ENCODE measurements around the gene TASOR. TPM values are rescaled to one million over a fixed set of nuclear protein-coding genes. Genes with fewer than 3 reads are reported as not detected.
"Not testable (repeated sequence)": the region's sequence is repeated elsewhere in the genome, so short reads cannot be mapped to it uniquely, and the experiment has no call there.

TASOR gene
- 10 to 100 TPM; 37.1 to 47.0 (median 41.0) TPM for polyA plus RNA-seq (ENCODE audit: low read depth in 6 of 6)

- Mint-ChIP-seq H3K36me3 (no peaks in the 10 kb centered on the region), H3K27ac (peak within 1 kb of the TSS; percentile 89 to 99 (median 96)), H3K4me3 (peak within 1 kb of the TSS; percentile 93 to 99 (median 96)), H3K9me3 (peaks cover 0 to 4% (median 0%) of the 10 kb centered on the region in 7 donors), H3K27me3 (no peaks in the 10 kb centered on the region), H3K4me1 (peaks cover 26 to 42% (median 35%) of the 10 kb centered on the region in 3 donors)
- ATAC-seq (ENCODE audit: low read depth in 2 of 2) = peak; percentile 83 to 84
- DNase-seq = peak; percentile 83
These were observed at the start of gene TASOR for GRCh38 chr3:56683122-56683817. TSS of gene TASOR (minus strand) at chr3:56683265. CDS start at chr3:56683006, 259 bp downstream.

GRCh38 chr3:56732109-56732508 is 49.0 kb upstream of the TASOR start:
- H3K27ac Mint-ChIP-seq = peak overlapping the region in 3 of 6 donors; percentile 73 to 93 (median 77)
- peaks cover 0 to 6% (median 4%) of the 10 kb centered on the region in 3 donors for H3K4me1 Mint-ChIP-seq

GRCh38 chr3:56725175-56725574 is 42.1 kb upstream of the TASOR start:
- Mint-ChIP-seq H3K4me1 (peaks cover 4 to 24% (median 8%) of the 10 kb centered on the region in 3 donors), H3K9me3 (no peaks in the 10 kb centered on the region), H3K27ac (peak overlapping the region in 1 of 6 donors; percentile 65), H3K36me3 (peaks cover 19 to 21% of the 10 kb centered on the region in 2 donors), H3K27me3 (no peaks in the 10 kb centered on the region), H3K4me3 (peak overlapping the region in 1 of 8 donors; percentile 16)
- DNase-seq (no peak), ATAC-seq (ENCODE audit: low read depth in 2 of 2) (no peak)

More at GRCh38 chr3:56732109-56732508, 49.0 kb upstream of the TASOR start:
- no peaks in the 10 kb centered on the region for H3K27me3 Mint-ChIP-seq
- H3K36me3 Mint-ChIP-seq = peaks cover 31 to 43% of the 10 kb centered on the region in 2 donors
- ATAC-seq (ENCODE audit: low read depth in 2 of 2) = no peak
- DNase-seq = no peak
- no peaks in the 10 kb centered on the region for H3K9me3 Mint-ChIP-seq
- H3K4me3 Mint-ChIP-seq = no peak overlapping the region

GRCh38 chr3:56724676-56725075 is 41.6 kb upstream of the TASOR start:
- Mint-ChIP-seq H3K4me1 (peaks cover 4 to 24% (median 8%) of the 10 kb centered on the region in 3 donors), H3K9me3 (no peaks in the 10 kb centered on the region), H3K27me3 (no peaks in the 10 kb centered on the region), H3K4me3 (no peak overlapping the region), H3K27ac (peak overlapping the region in 3 of 6 donors; percentile 8 to 30 (median 20)), H3K36me3 (peaks cover 17 to 19% of the 10 kb centered on the region in 2 donors)
- DNase-seq (no peak), ATAC-seq (ENCODE audit: low read depth in 2 of 2) (no peak)

- DNase-seq (no peak), ATAC-seq (ENCODE audit: low read depth in 2 of 2) (no peak)
- Mint-ChIP-seq H3K4me3 (no peak overlapping the region), H3K9me3 (peaks cover 0 to 1% (median 0%) of the 10 kb centered on the region in 7 donors), H3K27me3 (no peaks in the 10 kb centered on the region), H3K4me1 (peaks cover 8 to 19% (median 14%) of the 10 kb centered on the region in 3 donors), H3K36me3 (peaks cover 0 to 7% of the 10 kb centered on the region in 2 donors), H3K27ac (no peak overlapping the region)
These were observed 37.8 kb upstream of the TASOR start for GRCh38 chr3:56720849-56721248.

GRCh38 chr3:56718809-56719208 is 35.7 kb upstream of the TASOR start:
- peaks cover 8 to 14% (median 12%) of the 10 kb centered on the region in 3 donors for H3K4me1 Mint-ChIP-seq
- H3K27ac Mint-ChIP-seq; H3K9me3 Mint-ChIP-seq; H3K27me3 Mint-ChIP-seq; DNase-seq; ATAC-seq (ENCODE audit: low read depth in 2 of 2); H3K36me3 Mint-ChIP-seq; H3K4me3 Mint-ChIP-seq: not testable (repeated sequence)

GRCh38 chr3:56711344-56711743 is 28.3 kb upstream of the TASOR start:
- Mint-ChIP-seq H3K4me1 (no peaks in the 10 kb centered on the region), H3K27ac (peak overlapping the region in 2 of 6 donors; percentile 27 to 75), H3K27me3 (no peaks in the 10 kb centered on the region), H3K4me3 (no peak overlapping the region), H3K36me3 (peaks cover 0 to 4% of the 10 kb centered on the region in 2 donors), H3K9me3 (peaks cover 0 to 8% (median 0%) of the 10 kb centered on the region in 7 donors)
- ATAC-seq (ENCODE audit: low read depth in 2 of 2) (no peak), DNase-seq (no peak)

- not testable (repeated sequence) for H3K4me1 Mint-ChIP-seq; H3K36me3 Mint-ChIP-seq; ATAC-seq (ENCODE audit: low read depth in 2 of 2); DNase-seq; H3K4me3 Mint-ChIP-seq; H3K9me3 Mint-ChIP-seq; H3K27ac Mint-ChIP-seq; H3K27me3 Mint-ChIP-seq
These were observed 24.3 kb upstream of the TASOR start for GRCh38 chr3:56707412-56707811.

- H3K9me3 Mint-ChIP-seq = no peaks in the 10 kb centered on the region
- H3K4me3 Mint-ChIP-seq = no peak overlapping the region
- H3K27ac Mint-ChIP-seq = no peak overlapping the region
- H3K36me3 Mint-ChIP-seq = no peaks in the 10 kb centered on the region
- DNase-seq (no peak), ATAC-seq (ENCODE audit: low read depth in 2 of 2) (no peak)
- peaks cover 4 to 6% (median 5%) of the 10 kb centered on the region in 3 donors for H3K4me1 Mint-ChIP-seq
- no peaks in the 10 kb centered on the region for H3K27me3 Mint-ChIP-seq
These were observed 23.6 kb upstream of the TASOR start for GRCh38 chr3:56706629-56707028.

- peak overlapping the region in 1 of 6 donors; percentile 3 for H3K27ac Mint-ChIP-seq
- H3K9me3 Mint-ChIP-seq = no peaks in the 10 kb centered on the region
- H3K27me3 Mint-ChIP-seq = peaks cover 0 to 6% (median 0%) of the 10 kb centered on the region in 3 donors
- no peak overlapping the region for H3K4me3 Mint-ChIP-seq
- peaks cover 4 to 6% (median 5%) of the 10 kb centered on the region in 3 donors for H3K4me1 Mint-ChIP-seq
- ATAC-seq (ENCODE audit: low read depth in 2 of 2) = peak in 1 of 2 donors; percentile 25
- no peaks in the 10 kb centered on the region for H3K36me3 Mint-ChIP-seq
- no peak for DNase-seq
These were observed 21.6 kb upstream of the TASOR start for GRCh38 chr3:56704706-56705105.

- ATAC-seq (ENCODE audit: low read depth in 2 of 2) (peak; percentile 46 to 58), DNase-seq (peak; percentile 63)
- H3K4me3 Mint-ChIP-seq = no peak overlapping the region
- H3K9me3 Mint-ChIP-seq = no peaks in the 10 kb centered on the region
- H3K27ac Mint-ChIP-seq = peak overlapping the region in 2 of 6 donors; percentile 10 to 21
- H3K36me3 Mint-ChIP-seq = no peaks in the 10 kb centered on the region
- peaks cover 4 to 6% (median 5%) of the 10 kb centered on the region in 3 donors for H3K4me1 Mint-ChIP-seq
- H3K27me3 Mint-ChIP-seq = peaks cover 0 to 6% (median 0%) of the 10 kb centered on the region in 3 donors
These were observed 19.6 kb upstream of the TASOR start for GRCh38 chr3:56702490-56703315.

GRCh38 chr3:56700151-56700550 is 17.1 kb upstream of the TASOR start:
- Mint-ChIP-seq H3K4me3 (no peak overlapping the region), H3K36me3 (no peaks in the 10 kb centered on the region), H3K27me3 (peaks cover 0 to 6% (median 0%) of the 10 kb centered on the region in 3 donors), H3K4me1 (peaks cover 8 to 21% (median 9%) of the 10 kb centered on the region in 3 donors), H3K9me3 (no peaks in the 10 kb centered on the region), H3K27ac (no peak overlapping the region)
- DNase-seq = no peak
- no peak for ATAC-seq (ENCODE audit: low read depth in 2 of 2)

GRCh38 chr3:56694867-56695683 is 12.0 kb upstream of the TASOR start:
- ATAC-seq (ENCODE audit: low read depth in 2 of 2) = no peak
- Mint-ChIP-seq H3K27ac (peak overlapping the region in 2 of 6 donors; percentile 40 to 41), H3K9me3 (peaks cover 0 to 2% (median 0%) of the 10 kb centered on the region in 7 donors), H3K4me1 (peaks cover 18 to 32% (median 27%) of the 10 kb centered on the region in 3 donors), H3K36me3 (no peaks in the 10 kb centered on the region), H3K27me3 (peaks cover 0 to 4% (median 0%) of the 10 kb centered on the region in 3 donors), H3K4me3 (no peak overlapping the region)
- no peak for DNase-seq
